ENCODE data around the gene BTNL9.

DNA sequence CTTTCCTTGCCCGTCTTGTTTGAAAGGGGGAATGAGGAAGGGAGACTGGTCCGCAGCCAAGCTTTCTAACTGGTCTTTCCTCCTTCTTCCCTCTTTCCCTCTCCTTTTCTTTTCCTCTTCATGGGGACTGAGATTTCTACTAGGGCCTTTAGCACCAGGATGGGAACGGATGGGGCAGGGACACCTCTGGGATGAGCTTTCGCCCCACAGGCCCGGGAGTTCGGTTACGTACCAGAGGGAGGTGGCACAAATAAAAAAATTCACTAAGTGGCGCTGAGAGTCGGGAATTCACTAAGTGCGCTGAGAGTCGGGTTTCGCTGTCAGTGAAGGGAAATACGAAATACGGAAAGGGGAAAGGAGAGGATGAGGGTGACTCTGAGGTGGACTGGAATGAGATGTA lies 21.6 kb downstream of the BTNL9 start:
- TF ChIP-seq POLR2A (IDR thresholded peaks at IDR 0.05): no peak
- TF ChIP-seq, protein P1, sequence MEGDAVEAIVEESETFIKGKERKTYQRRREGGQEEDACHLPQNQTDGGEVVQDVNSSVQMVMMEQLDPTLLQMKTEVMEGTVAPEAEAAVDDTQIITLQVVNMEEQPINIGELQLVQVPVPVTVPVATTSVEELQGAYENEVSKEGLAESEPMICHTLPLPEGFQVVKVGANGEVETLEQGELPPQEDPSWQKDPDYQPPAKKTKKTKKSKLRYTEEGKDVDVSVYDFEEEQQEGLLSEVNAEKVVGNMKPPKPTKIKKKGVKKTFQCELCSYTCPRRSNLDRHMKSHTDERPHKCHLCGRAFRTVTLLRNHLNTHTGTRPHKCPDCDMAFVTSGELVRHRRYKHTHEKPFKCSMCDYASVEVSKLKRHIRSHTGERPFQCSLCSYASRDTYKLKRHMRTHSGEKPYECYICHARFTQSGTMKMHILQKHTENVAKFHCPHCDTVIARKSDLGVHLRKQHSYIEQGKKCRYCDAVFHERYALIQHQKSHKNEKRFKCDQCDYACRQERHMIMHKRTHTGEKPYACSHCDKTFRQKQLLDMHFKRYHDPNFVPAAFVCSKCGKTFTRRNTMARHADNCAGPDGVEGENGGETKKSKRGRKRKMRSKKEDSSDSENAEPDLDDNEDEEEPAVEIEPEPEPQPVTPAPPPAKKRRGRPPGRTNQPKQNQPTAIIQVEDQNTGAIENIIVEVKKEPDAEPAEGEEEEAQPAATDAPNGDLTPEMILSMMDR (IDR thresholded peaks at IDR 0.05): no peak
